Fibroblast of mammary gland (primary cell): Measurements from ENCODE around the gene SPDEF.

Source experiments
- DNase-seq: peaks from one replicate; pipeline ENCODE4 v3.0.0-alpha.2; 2010; ENCODE audit warnings: low read depth
- H3K4me3 ChIP-seq: 2 replicates; pipeline ENCODE4 v1.5.1; 2011; ENCODE audit warnings: low read depth, mild to moderate bottlenecking, low read length, moderate library complexity; ENCODE audit not compliant: control insufficient read depth
- TF ChIP-seq, protein P1 (sequence below): conservative IDR thresholded peaks from 2 replicates; pipeline ENCODE4 v1.5.1; 2011; ENCODE audit warnings: low read depth, low read length, inconsistent platforms; ENCODE audit not compliant: control insufficient read depth, insufficient read depth

Gene SPDEF

DNA sequence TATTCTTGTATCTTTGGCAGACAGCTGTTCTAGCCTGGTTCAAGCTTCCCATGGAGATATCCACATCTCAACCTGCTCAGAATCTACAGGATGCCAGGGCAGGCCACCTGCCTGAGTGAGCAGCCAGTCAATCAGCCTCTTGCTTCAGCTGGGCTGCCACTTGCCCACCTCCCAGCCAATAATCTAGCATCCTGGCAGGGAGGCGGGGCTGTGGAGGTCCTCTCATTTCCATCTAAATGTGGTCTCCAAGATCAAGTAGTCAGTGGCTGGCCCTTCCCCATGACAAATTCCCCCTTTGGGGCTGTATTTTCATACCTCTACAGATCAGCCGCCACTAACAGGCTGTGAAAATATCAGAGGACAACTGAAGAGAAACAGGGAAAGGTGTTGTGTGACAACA lies 33.0 kb upstream of the SPDEF start:
- DNase-seq = no peak
- no peak overlapping the region for H3K4me3 ChIP-seq
- TF ChIP-seq, protein P1, sequence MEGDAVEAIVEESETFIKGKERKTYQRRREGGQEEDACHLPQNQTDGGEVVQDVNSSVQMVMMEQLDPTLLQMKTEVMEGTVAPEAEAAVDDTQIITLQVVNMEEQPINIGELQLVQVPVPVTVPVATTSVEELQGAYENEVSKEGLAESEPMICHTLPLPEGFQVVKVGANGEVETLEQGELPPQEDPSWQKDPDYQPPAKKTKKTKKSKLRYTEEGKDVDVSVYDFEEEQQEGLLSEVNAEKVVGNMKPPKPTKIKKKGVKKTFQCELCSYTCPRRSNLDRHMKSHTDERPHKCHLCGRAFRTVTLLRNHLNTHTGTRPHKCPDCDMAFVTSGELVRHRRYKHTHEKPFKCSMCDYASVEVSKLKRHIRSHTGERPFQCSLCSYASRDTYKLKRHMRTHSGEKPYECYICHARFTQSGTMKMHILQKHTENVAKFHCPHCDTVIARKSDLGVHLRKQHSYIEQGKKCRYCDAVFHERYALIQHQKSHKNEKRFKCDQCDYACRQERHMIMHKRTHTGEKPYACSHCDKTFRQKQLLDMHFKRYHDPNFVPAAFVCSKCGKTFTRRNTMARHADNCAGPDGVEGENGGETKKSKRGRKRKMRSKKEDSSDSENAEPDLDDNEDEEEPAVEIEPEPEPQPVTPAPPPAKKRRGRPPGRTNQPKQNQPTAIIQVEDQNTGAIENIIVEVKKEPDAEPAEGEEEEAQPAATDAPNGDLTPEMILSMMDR = no peak

GRCh38 chr6:34587851-34588250 lies 31.7 kb upstream of the SPDEF start:
- DNase-seq = no peak
- TF ChIP-seq, protein P1 = no peak

GRCh38 chr6:34587325-34587724 lies 31.2 kb upstream of the SPDEF start:
- no peak for DNase-seq
- H3K4me3 ChIP-seq = no peak overlapping the region
- TF ChIP-seq, protein P1 = no peak

More at GRCh38 chr6:34587851-34588250, 31.7 kb upstream of the SPDEF start:
- no peak overlapping the region for H3K4me3 ChIP-seq

GRCh38 chr6:34586327-34587040 lies 30.4 kb upstream of the SPDEF start:
- no peak for DNase-seq
- H3K4me3 ChIP-seq = no peak overlapping the region
- TF ChIP-seq, protein P1 = no peak

DNA sequence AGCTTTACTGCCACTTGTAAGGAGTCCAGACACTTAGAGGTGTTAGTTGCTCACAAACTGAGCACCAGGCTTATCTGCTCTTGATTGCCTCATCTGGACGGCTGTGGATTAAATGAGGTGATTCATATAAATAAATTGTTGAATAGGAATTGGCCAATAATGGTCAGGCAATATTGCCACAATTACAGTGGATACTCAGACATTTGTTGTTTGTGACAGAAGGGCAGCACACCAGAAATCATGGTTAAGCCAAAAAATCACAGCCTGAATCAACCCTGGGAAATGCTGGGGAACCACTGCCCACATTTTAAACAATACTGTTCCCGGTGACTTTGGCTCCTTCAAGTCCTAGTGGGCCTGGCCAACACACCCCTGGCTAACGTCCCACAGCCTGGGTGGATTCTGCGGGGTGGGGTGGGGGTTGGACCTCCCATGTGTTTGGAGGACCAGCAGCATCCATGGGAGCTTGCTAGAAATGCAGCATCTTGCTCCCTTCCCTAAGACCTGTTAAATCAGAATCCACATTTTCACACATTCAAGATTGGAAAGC lies 29.5 kb upstream of the SPDEF start:
- DNase-seq = peak; percentile 66
- TF ChIP-seq, protein P1 = no peak
- no peak overlapping the region for H3K4me3 ChIP-seq

- DNase-seq = no peak
- TF ChIP-seq, protein P1 = no peak
- no peak overlapping the region for H3K4me3 ChIP-seq
Observed at GRCh38 chr6:34585108-34585507, 29.0 kb upstream of the SPDEF start.

GRCh38 chr6:34584694-34585093 lies 28.6 kb upstream of the SPDEF start:
- TF ChIP-seq, protein P1 = no peak
- no peak for DNase-seq
- no peak overlapping the region for H3K4me3 ChIP-seq
